Gastroesophageal sphincter (tissue), 4 donors: ENCODE data around the gene IGF2BP1. TPM values are rescaled to one million over a fixed set of nuclear protein-coding genes. Genes with fewer than 3 reads are reported as not detected.
"Not testable (repeated sequence)": the region's sequence is repeated elsewhere in the genome, so short reads cannot be mapped to it uniquely, and the experiment has no call there.

Source experiments
- ATAC-seq: fragments of 150-250 bp; one replicate; pipeline ENCODE4 v1.9.1; 2016; ENCODE audit warnings: mild to moderate bottlenecking, moderate library complexity
- H3K27ac ChIP-seq, 4 donors: fragments of 200-600 bp; sonication (generic) in 3 of 4; 1 replicate in 3 of 4; 2 replicates in 1 of 4; pipeline ENCODE4 v1.5.1; 2016 to 2019
- H3K27me3 ChIP-seq: fragments of 200-600 bp; sonication (generic); one replicate; pipeline ENCODE4 v1.5.1; 2019
- H3K36me3 ChIP-seq, 2 donors: fragments of 200-600 bp; sonication (generic); one replicate each; pipeline ENCODE4 v1.5.1; 2019; ENCODE audit warnings: control low read depth in 1 of 2
- H3K4me1 ChIP-seq, 3 donors: fragments of 200-600 bp; sonication (generic); 1 replicate in 2 of 3; 2 replicates in 1 of 3; pipeline ENCODE4 v1.5.1; 2016 to 2019; ENCODE audit warnings: control low read depth in 2 of 3
- H3K4me3 ChIP-seq, 2 donors: fragments of 200-600 bp; sonication (generic); one replicate each; pipeline ENCODE4 v1.5.1; 2019; ENCODE audit warnings: mild to moderate bottlenecking in 1 of 2, moderate library complexity in 1 of 2
- H3K9me3 ChIP-seq, 3 donors: fragments of 200-600 bp; sonication (generic); one replicate each; pipeline ENCODE4 v1.5.1; 2017 to 2019; ENCODE audit warnings: control low read depth in 2 of 3
- CTCF ChIP-seq, 4 experiments: fragments of 200-600 bp in 2 of 4; fragments of 450-650 bp in 2 of 4; sonication (generic) in 1 of 4; IDR thresholded peaks; one replicate each; pipeline ENCODE4 v1.5.1; 2017 to 2019; ENCODE audit warnings: antibody characterized with exemption in 4 of 4, mild to moderate bottlenecking in 2 of 4, moderate library complexity in 2 of 4
- EP300 ChIP-seq: sonication (generic); formaldehyde crosslinking; IDR thresholded peaks from one replicate; pipeline ENCODE4 v1.6.1; 2017; ENCODE audit warnings: antibody characterized with exemption, mild to moderate bottlenecking
- POLR2A ChIP-seq, 2 donors: fragments of 450-650 bp; IDR thresholded peaks; one replicate each; pipeline ENCODE4 v1.6.1; 2017; ENCODE audit warnings: antibody characterized with exemption in 2 of 2, mild to moderate bottlenecking in 2 of 2, moderate library complexity in 1 of 2
- POLR2AphosphoS5 ChIP-seq: sonication (generic); formaldehyde crosslinking; IDR thresholded peaks from one replicate; pipeline ENCODE4 v1.6.1; 2017; ENCODE audit warnings: antibody characterized with exemption
- WGBS, 2 donors: methylation state at CpG; one replicate each; pipeline ENCODE4 v1.1.5; 2018; ENCODE audit warnings: low coverage in 1 of 2; 5-methylcytosine and 5-hydroxymethylcytosine counted together
- total RNA-seq, 4 donors: library from RNA; depleted of rRNA; stranded (reverse); fragments of >200 nt; gene quantifications; one replicate each; pipeline ENCODE4 v1.1.0, GENCODE V29; 2016

The IGF2BP1 gene
- total RNA-seq, 4 donors from 2014 or later = 0.04 TPM; not detected in 3

DNA sequence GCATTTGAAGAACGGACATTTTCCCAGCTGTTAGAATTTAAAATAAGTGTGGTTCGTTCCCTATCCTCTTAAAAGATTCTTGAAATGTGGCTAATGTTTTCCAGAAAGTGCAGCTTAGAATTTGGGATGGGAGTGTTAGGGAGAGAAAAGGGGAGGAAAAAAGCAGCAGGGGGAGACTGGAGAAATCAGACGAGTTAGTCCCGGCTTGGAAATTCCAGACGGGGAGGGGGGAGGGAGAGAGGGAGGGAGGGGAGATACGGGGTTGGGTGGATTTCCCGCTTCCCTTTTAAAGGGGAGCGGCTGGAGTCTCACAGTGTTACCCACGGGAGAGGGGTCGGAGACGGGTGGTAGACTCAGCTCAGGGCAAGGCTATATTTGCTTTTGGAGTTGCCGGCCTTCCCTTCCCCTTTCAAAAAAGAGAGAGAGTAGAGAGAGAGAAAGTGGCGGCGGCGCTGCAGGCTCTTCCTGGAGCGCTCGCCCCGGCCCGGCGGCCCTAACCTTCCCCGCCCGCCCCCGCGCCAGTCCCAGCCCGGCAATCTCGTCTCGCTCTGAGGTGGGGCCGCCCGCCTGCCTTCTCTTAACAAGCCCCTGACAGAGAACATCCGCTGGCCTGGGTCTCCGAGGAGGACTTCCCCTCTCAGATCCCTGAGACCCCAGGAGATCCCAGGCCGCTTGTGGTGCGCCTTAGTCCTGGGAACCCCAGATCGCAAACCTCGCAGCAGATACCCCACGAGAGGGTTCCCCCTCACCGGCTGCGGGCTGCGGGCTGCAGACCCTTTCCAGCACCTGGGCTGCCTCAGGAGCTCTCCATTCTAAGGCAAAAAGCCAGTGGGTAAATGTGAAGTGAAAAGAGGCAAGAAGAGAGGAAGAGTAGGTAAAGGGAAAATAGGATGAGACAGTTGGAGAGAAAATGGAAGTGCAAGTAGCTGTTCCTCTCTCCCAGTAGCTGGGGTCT, 6.6 kb downstream of the IGF2BP1 start:
- no peak overlapping the region for H3K27ac ChIP-seq
- no peaks in the 10 kb centered on the region for H3K36me3 ChIP-seq
- 13 to 17% methylated on average over 2 to 13 of the region's 39 CpGs for WGBS, 2 donors
- H3K4me3 ChIP-seq = no peak overlapping the region
- peaks cover 100% of the 10 kb centered on the region for H3K27me3 ChIP-seq
- no peaks in the 10 kb centered on the region for H3K9me3 ChIP-seq
- no peaks in the 10 kb centered on the region for H3K4me1 ChIP-seq
- TF ChIP-seq CTCF (IDR thresholded peaks at IDR 0.05) = no peak
- TF ChIP-seq POLR2A (IDR thresholded peaks at IDR 0.05) = no peak
- TF ChIP-seq POLR2AphosphoS5 = no peak
- no peak for TF ChIP-seq EP300
- no peak for ATAC-seq

DNA sequence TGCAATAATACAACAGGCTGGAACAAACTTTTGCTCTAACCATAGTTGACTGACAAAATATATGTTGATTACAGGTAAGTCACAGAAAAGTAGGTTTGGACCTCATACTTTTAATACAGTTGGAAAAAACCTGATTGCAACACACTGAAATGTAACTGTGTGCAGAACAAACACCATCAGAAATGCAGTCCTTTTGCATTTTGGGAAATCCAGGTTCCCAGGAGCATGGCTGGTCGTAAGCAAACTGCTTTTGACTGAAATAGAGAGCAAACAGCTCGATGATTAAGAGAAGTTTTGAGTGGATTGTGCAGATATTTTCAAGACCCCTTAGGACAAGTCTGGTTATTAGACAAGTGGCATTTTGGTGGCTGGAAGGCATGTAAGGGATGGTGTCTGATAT, 8.0 kb downstream of the IGF2BP1 start:
- Histone ChIP-seq H3K27me3 (peaks cover 100% of the 10 kb centered on the region), H3K36me3 (no peaks in the 10 kb centered on the region), H3K4me3 (no peak overlapping the region), H3K4me1 (no peaks in the 10 kb centered on the region), H3K9me3 (no peaks in the 10 kb centered on the region), H3K27ac (no peak overlapping the region)
- 77 to 93% methylated on average over 2 of the region's 2 CpGs for WGBS, 2 donors
- TF ChIP-seq EP300 = no peak
- TF ChIP-seq POLR2AphosphoS5 = no peak
- no peak for TF ChIP-seq CTCF (IDR thresholded peaks at IDR 0.05)
- no peak for TF ChIP-seq POLR2A (IDR thresholded peaks at IDR 0.05)
- no peak for ATAC-seq

- not testable (repeated sequence) for H3K4me3 ChIP-seq, H3K4me1 ChIP-seq, H3K36me3 ChIP-seq, H3K27ac ChIP-seq, ATAC-seq, H3K9me3 ChIP-seq
- 97% methylated on average over 5 of the region's 5 CpGs; no CpG with 5 or more reads in 1 of the 2 donors for WGBS, 2 donors
- peaks cover 100% of the 10 kb centered on the region for H3K27me3 ChIP-seq
Measured at GRCh38 chr17:49008908-49009307, 11.7 kb downstream of the IGF2BP1 start.

- TF ChIP-seq POLR2AphosphoS5 (no peak), CTCF (IDR thresholded peaks at IDR 0.05) (no peak), EP300 (no peak), POLR2A (IDR thresholded peaks at IDR 0.05) (no peak)
- H3K4me3 ChIP-seq = no peak overlapping the region
- H3K36me3 ChIP-seq = no peaks in the 10 kb centered on the region
- peaks cover 0 to 22% (median 0%) of the 10 kb centered on the region in 3 donors for H3K4me1 ChIP-seq
- 66 to 74% methylated on average over 5 to 9 of the region's 9 CpGs for WGBS, 2 donors
- H3K9me3 ChIP-seq = no peaks in the 10 kb centered on the region
- no peak overlapping the region for H3K27ac ChIP-seq
- peaks cover 100% of the 10 kb centered on the region for H3K27me3 ChIP-seq
- ATAC-seq = no peak
Measured at GRCh38 chr17:49012769-49013255, 15.6 kb downstream of the IGF2BP1 start.

- no peak overlapping the region for H3K27ac ChIP-seq
- no peaks in the 10 kb centered on the region for H3K9me3 ChIP-seq
- H3K36me3 ChIP-seq = no peaks in the 10 kb centered on the region
- TF ChIP-seq POLR2A (IDR thresholded peaks at IDR 0.05) (no peak), POLR2AphosphoS5 (no peak), CTCF (IDR thresholded peaks at IDR 0.05) (no peak), EP300 (no peak)
- WGBS, 2 donors = 18 to 28% methylated on average over 10 to 12 of the region's 65 CpGs
- H3K4me3 ChIP-seq = no peak overlapping the region
- peaks cover 99% of the 10 kb centered on the region for H3K27me3 ChIP-seq
- ATAC-seq = no peak
- peaks cover 0 to 22% (median 0%) of the 10 kb centered on the region in 3 donors for H3K4me1 ChIP-seq
Measured at GRCh38 chr17:49013311-49014213, 16.4 kb downstream of the IGF2BP1 start.
